GM21576 (cell line): Measurements from ENCODE around the gene KIAA1614.

Source experiments
- ATAC-seq: cut with Tn5 transposase; IDR thresholded peaks from one replicate; pipeline ENCODE4 v1.9.1; 2021; ENCODE audit warnings: mild to moderate bottlenecking, moderate library complexity; ENCODE audit not compliant: unreplicated experiment

The KIAA1614 gene

DNA sequence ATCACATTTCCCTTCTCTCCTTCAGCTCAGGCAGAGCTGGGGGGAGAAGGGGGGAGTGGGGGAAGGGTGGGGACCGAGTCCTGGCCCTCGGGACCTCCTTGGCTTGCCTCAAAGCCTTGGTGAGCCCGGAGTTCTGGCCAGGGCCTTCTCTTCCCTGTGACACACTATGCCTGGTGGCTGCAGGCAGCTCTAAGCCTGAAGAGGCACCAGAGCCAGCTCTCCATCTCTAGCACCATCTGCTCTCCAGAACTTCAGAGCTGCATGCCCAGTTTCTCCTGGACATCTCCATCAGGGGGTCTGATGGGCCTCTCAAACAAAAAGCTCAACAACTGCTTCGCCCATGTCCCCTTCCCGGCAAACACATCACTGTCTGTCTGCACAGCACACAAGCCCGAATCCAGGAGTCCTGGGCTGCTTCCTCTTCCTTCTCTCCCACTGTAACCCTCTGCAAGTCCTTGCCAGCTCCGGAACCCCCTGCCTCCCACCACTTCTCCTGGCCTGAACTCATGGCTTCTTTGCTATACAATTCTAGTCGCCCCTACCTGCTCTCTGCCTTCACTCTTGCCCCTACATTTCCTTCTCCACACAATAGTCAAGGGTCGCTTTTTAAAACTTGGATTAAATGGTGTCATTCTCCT, 26.5 kb downstream of the KIAA1614 start:
- ATAC-seq: no peak

DNA sequence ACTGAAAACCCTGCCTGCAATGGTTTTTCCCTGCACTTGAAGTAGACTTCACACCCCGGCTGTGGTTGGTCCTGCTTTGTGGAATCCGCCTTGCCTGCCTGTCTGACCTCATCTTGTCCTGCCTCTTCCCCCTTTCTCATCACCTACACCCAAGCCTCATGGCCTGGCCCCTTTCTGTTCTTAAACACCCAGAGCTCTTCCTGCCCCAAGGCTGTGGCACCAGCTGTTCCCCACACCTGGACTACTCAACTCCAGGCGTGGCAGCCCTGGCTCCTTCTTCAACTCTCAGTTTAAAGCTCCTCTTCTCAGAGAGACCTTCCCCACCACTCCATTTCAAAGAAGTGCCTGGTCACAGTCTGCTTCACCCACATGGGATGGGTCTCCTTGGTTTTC, 27.0 kb downstream of the KIAA1614 start:
- ATAC-seq: no peak

DNA sequence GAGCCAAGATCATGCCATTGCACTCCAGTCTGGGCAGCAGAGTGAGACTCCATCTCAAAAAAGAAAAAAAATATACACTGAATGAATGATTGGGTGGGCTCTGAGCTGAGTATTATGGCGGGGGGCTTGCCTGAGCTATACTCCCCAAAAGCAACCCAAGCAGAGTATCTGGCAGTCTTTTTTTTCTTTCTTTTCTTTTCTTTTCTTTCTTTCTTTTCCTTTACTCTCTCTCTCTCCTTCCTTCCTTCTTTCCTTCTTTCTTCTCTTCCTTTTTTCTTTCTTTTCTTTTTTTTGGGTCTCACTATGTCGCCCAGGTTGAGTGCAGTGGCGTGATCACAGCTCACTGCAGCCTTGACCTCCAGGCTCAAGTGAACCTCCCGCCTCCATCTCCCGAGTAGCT, 27.7 kb downstream of the KIAA1614 start:
- ATAC-seq: no peak

DNA sequence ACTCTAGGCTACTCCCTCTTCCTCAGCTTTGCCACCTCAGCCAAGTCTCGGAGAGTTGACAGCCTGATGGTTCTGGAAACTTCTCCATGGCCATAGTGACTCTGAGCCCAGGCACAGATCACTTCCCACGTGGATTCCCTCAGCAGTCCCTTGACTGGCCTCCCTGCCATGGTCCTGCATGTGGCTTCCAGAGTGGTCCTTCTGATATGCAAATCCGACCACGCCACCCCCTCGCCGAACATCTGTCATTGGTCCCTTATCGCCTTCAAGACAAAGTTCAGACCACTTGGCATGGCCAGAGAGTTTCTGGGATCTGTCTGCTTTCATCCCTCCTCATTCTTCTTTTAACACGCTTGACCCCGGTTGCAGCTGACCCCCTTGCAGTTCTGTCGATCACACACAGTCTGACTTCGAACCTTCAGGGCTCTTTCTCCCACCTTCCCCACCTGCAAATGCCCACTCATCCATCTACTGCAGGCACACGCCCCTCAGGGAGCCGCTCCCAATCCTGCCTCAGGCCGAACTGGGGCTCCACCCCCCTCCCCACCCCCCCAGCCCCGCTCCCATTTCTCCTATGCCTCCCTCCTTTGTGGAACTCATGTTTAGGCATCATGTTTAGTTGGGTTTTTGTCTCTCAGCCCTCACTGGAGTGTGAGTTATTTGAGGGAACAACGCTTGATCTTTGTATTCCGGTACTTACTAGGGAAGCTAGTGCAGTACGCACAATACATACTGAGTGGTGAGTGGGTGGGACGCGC, 29.0 kb downstream of the KIAA1614 start:
- ATAC-seq: no peak

DNA sequence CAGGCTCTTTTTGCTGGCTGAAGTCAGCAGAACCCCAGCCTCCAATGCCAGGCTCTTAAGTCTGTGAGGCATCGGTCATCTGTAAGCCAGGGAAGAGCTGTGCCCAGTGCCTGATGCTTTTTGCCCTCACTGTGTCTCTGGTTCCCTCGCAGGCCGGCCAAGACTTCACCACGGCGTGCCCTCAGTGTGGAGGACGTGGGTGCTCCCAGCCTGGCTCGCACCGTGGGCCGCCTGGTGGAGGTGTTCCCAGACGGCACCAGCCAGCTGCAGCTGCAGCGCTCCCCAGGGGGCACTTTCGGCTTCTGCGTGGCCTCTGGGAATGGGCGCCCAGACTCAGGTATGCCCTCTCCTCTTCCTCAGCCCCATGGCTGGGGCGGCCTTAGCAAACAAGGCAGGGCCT, 32.5 kb downstream of the KIAA1614 start:
- ATAC-seq: no peak

DNA sequence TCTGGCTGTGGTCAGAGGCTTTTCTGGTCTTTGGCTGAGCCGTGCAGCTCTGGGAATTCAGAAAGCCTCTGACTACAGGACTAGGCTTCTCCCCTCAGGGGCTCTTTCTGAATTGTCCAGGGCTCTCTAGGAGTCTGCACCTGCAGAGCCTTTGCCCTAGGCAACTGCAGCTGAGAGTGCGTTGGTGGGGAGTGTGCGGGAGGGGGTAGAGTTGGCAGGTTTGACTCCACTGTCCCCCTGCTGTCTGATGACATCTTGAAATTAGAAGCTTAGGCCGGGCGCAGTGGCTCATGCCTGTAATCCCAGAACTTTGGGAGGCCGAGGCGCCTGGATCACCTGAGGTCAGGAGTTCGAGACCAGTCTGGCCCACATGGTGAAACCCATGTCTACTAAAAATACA, 32.9 kb downstream of the KIAA1614 start:
- no peak for ATAC-seq

DNA sequence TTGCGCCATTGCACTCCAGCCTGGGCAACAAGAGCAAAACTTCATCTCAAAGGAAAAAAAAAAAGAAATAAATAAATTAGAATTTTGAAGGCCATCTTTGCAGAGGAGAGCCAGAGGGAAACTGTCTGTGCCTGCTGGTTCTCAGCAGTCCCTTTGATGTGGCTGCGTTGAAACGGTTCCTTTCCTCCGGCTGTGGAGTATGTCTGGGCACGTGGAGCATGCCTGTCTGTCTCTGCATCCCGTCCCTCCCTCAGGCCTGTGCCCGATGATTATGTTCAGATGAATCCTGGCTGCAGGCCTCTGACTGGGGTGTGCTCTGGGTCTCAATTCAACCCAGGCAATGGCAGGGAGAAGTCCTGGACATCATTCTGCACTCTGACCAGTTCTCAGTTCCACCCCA, 33.4 kb downstream of the KIAA1614 start:
- ATAC-seq: no peak

DNA sequence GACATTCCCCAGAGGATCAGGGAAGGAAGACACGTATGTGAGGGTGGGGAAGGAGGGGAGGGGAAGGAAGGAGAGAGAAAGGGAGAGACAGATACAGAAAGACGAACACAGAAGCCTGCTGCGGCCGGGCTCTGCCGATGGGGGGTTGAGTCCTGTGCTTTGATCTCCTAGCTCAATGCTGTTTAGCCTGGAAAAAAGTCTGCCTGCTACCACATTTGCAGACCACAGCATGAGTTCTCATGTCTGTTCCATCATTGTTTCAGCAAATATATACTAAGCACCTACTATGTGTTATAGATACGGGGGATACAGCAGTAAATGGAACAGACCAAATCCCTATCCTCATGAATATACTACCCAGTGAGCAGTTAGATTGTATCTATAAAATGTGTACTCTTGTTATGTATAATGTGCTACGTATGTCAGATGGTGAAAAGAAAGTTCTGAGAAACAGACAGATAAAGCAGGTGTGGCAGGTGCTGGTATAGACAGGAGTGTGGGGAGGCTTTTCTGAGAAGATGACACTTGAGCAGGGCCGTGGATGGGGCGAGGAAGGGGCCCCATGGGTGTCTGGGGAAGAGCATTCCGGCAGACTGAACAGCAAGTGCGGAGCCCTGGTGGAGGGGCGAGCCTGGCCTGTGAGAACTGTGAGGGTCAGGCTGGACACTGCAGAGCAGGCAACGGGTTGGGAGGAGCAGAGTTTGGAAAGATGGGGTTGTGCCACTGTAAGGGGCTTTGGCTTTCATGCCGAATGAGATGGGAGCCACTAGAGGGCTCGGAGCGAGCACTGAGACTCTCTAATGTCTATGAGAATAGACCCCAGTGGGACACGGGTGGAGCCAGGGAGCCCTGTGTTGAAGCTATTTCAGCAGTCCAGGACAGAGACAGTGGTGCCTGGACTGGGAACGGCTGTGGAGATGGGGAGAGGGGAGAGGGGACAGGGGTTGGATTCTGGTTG, 34.1 kb downstream of the KIAA1614 start:
- ATAC-seq: no peak

DNA sequence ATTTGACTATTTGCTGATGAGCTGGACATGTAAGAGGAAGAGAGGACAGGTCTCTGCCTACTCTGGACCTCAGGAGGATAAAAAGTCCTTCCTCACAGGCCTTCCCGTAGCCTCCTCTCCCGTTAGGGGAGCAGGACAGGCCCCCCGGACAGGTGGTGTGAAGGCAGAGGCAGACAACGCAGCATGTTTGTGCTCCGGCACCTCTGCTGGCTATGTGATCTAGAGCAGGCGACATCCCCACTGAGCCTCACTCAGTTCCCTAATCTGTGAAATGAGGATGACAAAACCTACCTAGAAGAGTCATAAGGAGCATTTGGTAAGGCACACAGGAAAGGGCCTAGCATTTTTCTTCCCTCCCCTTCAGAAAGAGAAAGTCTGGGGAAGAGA, 34.8 kb downstream of the KIAA1614 start:
- no peak for ATAC-seq

DNA sequence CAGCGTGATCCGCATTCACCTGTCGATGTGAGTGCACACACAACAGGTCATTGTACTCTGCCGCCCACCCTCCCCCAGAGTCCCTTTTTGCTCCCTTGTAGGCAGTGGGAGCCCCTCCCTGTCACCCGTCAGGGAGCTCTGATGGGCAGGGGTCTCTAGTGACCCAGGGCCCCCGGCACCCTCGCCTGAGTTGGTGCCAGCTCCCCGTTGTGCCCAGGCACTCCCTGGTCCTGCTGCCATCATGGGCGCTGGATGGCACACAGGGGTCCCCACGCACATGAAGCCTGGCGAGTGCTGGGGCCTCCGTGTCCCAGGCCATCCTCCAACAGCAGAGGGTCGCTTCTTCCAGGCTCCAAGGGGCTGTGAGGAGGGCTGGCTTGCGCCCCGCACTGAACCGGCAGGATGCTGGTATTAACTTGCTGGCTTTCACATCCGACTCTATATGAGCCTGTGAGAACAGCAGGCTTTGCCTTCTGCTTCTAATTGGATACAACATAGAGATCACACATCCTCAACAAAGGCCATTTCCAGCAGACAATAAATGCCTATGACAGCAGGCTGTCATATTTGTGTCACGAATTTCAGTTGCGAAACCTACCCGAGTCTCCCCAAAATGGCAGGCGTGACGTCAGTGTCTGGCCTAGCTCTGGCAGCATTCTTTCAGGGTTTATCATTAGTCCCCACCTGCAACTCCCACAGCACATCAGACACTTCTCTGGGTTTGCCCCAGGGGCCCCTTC, 35.4 kb downstream of the KIAA1614 start:
- no peak for ATAC-seq

DNA sequence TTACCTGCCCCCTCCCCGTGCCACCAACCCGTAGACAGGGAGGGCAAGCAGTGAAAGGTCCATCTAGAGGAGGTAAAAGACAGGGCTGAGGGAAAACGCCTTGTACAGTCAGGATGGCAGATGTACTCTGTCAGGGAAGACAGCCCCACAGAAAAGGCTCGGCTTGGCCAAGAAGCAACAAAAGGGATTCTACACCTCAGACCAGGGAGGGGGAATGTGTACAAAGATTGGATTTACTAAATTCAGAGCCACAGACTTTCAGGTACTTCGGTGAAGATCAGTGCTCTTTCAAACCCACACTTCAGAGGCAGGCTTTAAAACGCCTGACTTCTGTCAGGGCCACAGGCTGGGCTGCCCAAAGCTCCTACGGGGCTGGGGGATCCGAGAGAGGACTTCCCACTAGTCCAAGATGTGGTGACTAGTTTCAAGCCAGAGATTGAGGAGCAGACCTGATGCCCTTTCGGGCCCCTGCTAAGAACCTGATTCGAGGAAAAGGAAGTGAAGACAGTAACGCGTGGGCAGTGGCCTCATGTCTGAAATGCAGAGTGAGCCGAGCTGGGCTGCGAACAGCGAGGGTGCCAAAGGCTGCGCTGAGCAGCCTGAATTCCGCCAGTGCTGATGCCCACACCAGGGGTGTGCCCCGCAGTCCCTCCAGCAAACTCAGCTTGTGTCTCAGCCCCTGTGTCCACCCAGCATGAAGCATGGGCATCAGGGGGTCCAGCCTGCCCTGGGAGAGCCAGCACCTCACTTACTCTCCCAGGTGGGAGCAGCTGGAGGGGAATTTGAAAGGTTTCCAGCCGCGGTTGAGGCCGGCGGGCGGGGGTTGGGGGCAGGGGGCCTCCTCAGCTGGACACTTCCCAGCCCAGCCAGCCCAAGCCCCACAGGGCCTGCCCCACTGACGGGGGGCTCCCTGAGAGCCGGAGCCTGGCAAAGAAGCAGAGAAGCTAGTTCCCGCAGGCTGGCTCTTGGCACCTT, 36.2 kb downstream of the KIAA1614 start:
- ATAC-seq: no peak

DNA sequence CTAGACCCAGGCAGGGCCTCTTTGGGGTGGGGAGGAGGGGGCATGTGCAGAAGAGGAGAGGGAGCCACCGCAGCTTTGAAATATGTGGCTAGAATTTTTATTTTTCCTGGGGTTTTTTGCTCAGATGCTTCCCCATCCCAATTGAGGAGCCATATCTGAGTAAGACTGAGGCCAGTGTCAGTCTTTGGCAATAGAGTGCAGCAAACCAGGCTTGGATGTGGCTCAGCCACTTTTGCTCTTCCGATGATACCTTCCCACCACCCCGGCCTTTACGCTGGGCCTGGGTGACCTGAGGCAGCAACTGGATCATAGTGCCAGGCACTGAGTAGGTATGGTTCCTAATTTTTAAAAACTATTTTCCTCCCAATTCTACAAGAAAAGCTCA, 36.9 kb downstream of the KIAA1614 start:
- no peak for ATAC-seq

DNA sequence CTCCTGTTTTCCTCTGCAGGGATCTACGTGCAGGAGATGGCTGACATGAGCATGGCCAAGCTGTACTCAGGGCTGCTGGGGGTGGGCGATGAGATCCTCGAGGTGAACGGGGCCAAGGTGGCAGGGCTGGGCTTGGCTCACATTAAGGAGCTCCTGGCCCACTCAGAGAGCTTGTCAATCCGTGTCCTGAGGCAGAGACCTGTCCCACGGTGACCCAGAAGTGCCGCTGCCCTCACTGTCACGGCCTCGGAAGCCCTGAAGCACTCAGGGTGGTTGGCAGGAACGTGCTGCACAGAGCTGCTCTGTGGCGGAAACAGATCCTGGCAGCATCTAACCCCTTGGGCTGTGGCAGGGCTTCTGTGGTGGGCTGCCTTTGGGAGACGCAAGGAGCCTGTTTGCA, 37.6 kb downstream of the KIAA1614 start:
- ATAC-seq: no peak

DNA sequence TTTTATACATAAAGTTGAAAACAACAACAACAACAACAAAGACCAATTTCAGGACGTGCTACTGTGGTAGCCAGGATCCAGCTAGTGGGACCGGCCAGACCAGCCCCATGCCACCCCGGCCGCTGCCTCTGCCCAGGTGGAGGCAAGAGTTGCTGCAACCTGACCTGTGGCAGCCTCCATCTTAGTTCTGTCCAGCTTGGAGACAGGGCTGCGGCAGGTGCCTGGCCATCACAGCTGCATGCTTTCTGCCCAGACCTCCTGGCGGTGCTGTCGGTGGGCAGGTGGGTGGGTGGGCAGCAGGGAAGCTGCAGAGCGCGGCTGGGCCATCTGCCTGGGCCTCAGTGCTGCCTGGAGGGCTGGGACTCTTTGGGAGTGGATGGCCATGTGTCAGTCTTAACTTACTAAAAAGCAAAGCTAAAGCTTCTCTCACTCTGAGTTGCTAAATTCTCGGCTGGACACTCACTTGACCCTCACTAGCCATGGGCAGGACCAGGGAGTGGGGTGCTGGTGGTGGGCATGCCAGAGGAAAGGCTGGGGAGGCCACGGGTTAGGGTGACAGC, 38.6 kb downstream of the KIAA1614 start:
- no peak for ATAC-seq

DNA sequence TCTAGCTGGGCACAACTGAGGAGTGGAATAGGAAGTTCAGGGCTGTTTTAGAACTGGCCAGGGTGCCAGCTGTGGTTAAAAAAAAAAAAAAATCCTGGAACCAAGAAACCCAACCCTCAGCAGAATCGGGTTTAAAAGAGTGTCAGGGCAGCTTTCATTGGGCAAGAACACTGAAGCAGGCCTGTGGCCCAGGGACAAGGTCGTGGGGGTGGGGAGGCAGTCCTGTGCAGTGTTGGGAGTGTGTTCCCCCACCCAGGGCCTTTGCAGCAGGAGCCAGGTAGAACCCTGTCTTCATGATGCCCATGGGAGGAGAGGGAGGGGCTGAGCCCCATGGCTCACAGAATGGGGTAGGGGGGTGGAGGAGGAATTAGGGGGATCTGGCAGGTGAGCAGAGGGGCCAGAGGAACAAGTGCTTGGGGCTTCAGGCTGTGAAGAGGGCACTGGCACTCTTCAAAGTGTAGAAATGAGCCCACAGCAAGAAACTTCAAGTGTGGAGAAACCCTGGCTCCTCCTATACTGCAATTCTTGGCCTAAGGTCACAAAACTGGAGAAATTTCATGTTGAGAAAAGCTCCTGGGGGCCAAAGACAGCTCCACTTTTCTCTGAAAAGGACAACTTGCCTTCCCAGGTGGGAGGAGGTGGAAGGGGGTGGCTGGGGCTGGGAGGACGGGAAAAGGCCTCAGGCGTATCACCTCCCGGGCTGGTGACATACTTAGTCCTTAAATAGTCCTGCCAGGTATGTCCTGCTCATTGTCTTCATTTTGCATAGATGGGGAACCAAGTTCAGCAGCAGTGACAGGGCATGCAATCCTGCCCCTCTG, 39.3 kb downstream of the KIAA1614 start:
- no peak for ATAC-seq

DNA sequence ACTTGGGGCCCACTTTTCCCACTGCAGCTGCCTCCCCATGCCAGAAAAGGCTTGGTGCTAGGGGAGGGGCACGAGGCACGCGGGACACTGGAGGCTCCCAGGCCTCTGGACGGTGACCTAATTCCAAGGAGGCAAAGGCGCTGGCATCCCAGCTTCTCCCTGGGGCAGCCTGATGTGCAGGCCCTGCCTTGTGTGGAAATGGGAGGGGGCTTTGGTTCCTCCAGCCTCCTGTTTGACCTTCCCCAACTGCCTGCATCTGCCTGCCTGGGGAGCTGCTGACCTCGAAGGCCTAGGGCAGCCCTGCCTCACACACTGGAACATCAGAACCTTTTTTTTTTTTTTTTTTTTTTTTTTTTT, 39.9 kb downstream of the KIAA1614 start:
- no peak for ATAC-seq

DNA sequence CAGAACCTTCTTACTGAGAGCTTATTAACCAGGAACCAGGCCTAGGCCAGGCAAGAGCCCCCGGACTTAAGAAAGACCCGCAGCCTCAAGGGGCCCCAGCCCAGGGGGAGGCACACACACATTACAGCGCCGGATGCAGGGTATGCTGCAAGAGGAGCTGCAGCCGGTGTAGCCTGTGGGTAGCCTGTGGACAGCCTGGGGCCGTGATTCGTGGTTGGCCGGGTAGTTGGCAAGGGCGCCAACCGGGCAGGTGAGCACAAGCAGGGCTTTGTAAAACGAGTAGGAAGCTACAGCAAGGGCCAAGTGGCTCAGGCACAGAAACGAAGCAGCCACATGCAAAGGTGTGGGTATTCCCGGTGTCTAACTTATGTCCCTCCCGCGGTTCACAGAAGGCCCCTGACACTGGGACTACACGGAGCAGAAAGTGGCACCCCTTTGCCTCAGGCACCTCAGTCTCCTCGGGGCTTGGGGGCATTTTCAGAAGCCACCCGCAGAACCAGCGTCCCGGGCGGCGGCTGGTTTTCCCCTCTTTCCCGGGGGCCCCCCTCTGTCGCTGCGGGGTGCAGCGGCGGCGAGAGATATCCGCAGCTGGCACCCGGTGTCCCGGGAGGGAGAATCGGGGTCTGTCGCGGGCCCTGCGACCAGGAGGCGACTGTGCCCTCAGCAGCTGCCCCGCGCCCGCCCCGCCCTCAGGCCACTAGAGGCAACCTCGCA, 40.8 kb downstream of the KIAA1614 start:
- peak; percentile 29 for ATAC-seq
